Measurements from ENCODE around the gene ABHD17B. TPM values are rescaled to one million over a fixed set of nuclear protein-coding genes. Genes with fewer than 3 reads are reported as not detected.

The ABHD17B gene
- total RNA-seq, 1 experiment from 2014 or later, result 21.9 TPM

DNA sequence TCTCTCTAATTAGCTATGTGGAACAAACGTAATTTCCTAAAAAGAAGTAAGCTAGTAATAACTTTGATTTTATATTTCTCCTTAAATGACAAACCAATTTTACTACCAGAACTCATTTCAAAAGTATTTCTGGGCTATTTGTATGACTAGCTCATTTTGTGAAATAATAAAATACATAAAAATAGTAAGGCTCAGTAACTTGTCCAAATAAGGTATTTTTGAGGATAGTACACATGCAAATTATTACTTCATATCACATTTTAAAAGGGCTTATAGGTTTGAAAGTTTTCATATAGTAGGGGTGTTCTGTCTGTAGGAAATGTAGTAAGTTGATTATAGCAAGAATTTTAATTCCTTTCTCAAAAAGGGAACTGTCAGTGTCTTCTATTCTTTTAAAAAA, 26.9 kb upstream of the ABHD17B start:
- BruUV-seq (replicated peaks), result no TSS peak
- Histone ChIP-seq H3K79me2 (ENCODE audit: low read depth) (peaks cover 33% of the 10 kb centered on the region), H4K20me1 (ENCODE audit: insufficient read depth) (peaks cover 3% of the 10 kb centered on the region; the same call in 1 of the 2 replicates), H3K27ac (no peak overlapping the region), H3K36me3 (ENCODE audit: low read depth) (no peaks in the 10 kb centered on the region), H3K27me3 (ENCODE audit: insufficient read depth, low read depth) (no peaks in the 10 kb centered on the region), H3K4me1 (replicated peaks; ENCODE audit: insufficient read depth) (no peaks in the 10 kb centered on the region), H3F3A (ENCODE audit: insufficient read depth, low read depth) (no peaks in the 10 kb centered on the region), H3K4me3 (no peak overlapping the region), H3K9me3 (ENCODE audit: insufficient read depth, low read depth) (no peaks in the 10 kb centered on the region), H2AFZ (no peak overlapping the region), H3K4me2 (no peak overlapping the region), H3K9me2 (ENCODE audit: insufficient read depth) (peaks cover 4% of the 10 kb centered on the region; the same call in 1 of the 2 replicates)
- no peak for TF ChIP-seq EZH2 (IDR thresholded peaks at IDR 0.05; ENCODE audit: low read depth)
- TF ChIP-seq, protein P1, sequence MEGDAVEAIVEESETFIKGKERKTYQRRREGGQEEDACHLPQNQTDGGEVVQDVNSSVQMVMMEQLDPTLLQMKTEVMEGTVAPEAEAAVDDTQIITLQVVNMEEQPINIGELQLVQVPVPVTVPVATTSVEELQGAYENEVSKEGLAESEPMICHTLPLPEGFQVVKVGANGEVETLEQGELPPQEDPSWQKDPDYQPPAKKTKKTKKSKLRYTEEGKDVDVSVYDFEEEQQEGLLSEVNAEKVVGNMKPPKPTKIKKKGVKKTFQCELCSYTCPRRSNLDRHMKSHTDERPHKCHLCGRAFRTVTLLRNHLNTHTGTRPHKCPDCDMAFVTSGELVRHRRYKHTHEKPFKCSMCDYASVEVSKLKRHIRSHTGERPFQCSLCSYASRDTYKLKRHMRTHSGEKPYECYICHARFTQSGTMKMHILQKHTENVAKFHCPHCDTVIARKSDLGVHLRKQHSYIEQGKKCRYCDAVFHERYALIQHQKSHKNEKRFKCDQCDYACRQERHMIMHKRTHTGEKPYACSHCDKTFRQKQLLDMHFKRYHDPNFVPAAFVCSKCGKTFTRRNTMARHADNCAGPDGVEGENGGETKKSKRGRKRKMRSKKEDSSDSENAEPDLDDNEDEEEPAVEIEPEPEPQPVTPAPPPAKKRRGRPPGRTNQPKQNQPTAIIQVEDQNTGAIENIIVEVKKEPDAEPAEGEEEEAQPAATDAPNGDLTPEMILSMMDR (conservative IDR thresholded peaks at IDR 0.05), result no peak
- intact Hi-C loops (cut with micrococcal nuclease; ENCODE audit: unreplicated experiment), result no loop called here
- POLR2A ChIA-PET (ENCODE audit: unreplicated experiment), result no interaction called here
- DNase-seq, result no peak
- CTCF ChIA-PET, result no interaction called here

DNA sequence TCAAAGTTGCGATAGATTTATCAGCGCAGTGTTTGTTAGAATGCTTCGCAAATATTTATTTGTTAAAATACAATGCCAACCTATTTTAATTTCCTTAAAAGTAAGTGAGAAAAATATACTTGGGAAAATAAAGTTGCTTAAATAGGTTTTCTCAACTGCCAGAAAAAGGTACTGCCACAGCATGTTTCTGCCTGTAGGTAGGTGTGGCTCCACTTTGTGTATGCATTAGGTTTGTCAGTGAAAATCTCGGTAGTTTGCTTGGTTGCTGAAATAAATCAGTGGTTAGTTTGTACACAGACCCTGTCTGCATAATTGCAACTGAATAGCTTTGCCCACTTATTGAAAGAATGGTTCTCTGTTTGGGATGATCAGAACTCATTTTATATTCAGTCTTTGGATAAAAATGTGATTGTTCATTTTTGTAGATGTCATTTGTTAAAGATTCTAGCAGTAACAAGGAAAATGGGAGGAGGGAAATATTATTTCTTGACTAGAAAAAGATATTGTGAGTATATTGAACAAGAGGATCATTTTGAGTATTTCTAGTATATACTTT, 26.2 kb upstream of the ABHD17B start:
- ChIA-PET POLR2A (ENCODE audit: unreplicated experiment) (no interaction called here), CTCF (no interaction called here)
- no peak overlapping the region for H3K4me3 ChIP-seq
- no peaks in the 10 kb centered on the region for H3K4me1 ChIP-seq (replicated peaks; ENCODE audit: insufficient read depth)
- no peak overlapping the region for H3K4me2 ChIP-seq
- no TSS peak for BruUV-seq (replicated peaks)
- H2AFZ ChIP-seq, result no peak overlapping the region
- H4K20me1 ChIP-seq (ENCODE audit: insufficient read depth), result peaks cover 3% of the 10 kb centered on the region; the same call in 1 of the 2 replicates
- no peak for DNase-seq
- H3K27me3 ChIP-seq (ENCODE audit: insufficient read depth, low read depth), result no peaks in the 10 kb centered on the region
- H3K27ac ChIP-seq, result no peak overlapping the region
- no peak for TF ChIP-seq EZH2 (IDR thresholded peaks at IDR 0.05; ENCODE audit: low read depth)
- TF ChIP-seq, protein P1 (conservative IDR thresholded peaks at IDR 0.05), result no peak
- no peaks in the 10 kb centered on the region for H3K9me3 ChIP-seq (ENCODE audit: insufficient read depth, low read depth)
- intact Hi-C loops (cut with micrococcal nuclease; ENCODE audit: unreplicated experiment), result no loop called here
- H3K79me2 ChIP-seq (ENCODE audit: low read depth), result peaks cover 28% of the 10 kb centered on the region
- H3F3A ChIP-seq (ENCODE audit: insufficient read depth, low read depth), result no peaks in the 10 kb centered on the region
- peaks cover 4% of the 10 kb centered on the region; the same call in 1 of the 2 replicates for H3K9me2 ChIP-seq (ENCODE audit: insufficient read depth)
- H3K36me3 ChIP-seq (ENCODE audit: low read depth), result no peaks in the 10 kb centered on the region

DNA sequence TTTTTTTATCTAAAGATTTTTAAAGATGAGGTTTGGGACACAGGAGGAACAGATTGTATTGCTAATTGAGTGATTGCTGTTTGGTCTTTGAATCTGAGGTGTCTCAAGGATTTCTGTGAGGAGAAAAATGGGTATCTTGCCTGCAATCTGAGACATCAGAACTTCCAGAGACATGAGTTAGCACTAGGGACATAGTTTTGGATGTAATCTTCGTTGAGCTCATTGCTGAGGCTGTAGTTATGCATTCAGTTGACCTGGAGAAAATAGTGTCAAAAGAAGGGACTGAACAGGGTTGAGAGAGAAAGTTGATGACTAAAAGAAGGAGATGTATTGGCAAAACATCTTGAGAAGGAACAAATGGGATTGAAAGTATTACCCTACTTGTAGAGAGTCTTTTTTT, 25.1 kb upstream of the ABHD17B start:
- H3K27ac ChIP-seq, result no peak overlapping the region
- no peak for TF ChIP-seq EZH2 (IDR thresholded peaks at IDR 0.05; ENCODE audit: low read depth)
- TF ChIP-seq, protein P1 (conservative IDR thresholded peaks at IDR 0.05), result no peak
- intact Hi-C loops (cut with micrococcal nuclease; ENCODE audit: unreplicated experiment), result no loop called here
- H3K4me1 ChIP-seq (replicated peaks; ENCODE audit: insufficient read depth), result no peaks in the 10 kb centered on the region
- no peaks in the 10 kb centered on the region for H3F3A ChIP-seq (ENCODE audit: insufficient read depth, low read depth)
- peaks cover 4% of the 10 kb centered on the region; the same call in 1 of the 2 replicates for H3K9me2 ChIP-seq (ENCODE audit: insufficient read depth)
- peaks cover 3% of the 10 kb centered on the region; the same call in 1 of the 2 replicates for H4K20me1 ChIP-seq (ENCODE audit: insufficient read depth)
- H3K4me2 ChIP-seq, result no peak overlapping the region
- POLR2A ChIA-PET (ENCODE audit: unreplicated experiment), result no interaction called here
- no peaks in the 10 kb centered on the region for H3K36me3 ChIP-seq (ENCODE audit: low read depth)
- no TSS peak for BruUV-seq (replicated peaks)
- DNase-seq, result no peak
- no peak overlapping the region for H2AFZ ChIP-seq
- CTCF ChIA-PET, result interaction anchor here (0.6 kb wide), 1 partner anchor 1486 kb away, joined by 6 read pairs; no protein-coding TSS in a partner anchor
- H3K79me2 ChIP-seq (ENCODE audit: low read depth), result peaks cover 28% of the 10 kb centered on the region
- no peak overlapping the region for H3K4me3 ChIP-seq
- no peaks in the 10 kb centered on the region for H3K27me3 ChIP-seq (ENCODE audit: insufficient read depth, low read depth)
- H3K9me3 ChIP-seq (ENCODE audit: insufficient read depth, low read depth), result no peaks in the 10 kb centered on the region
